DND-41 (cell line): ENCODE results near the gene SLC44A3.

Experiments
- ATAC-seq: fragments of 200-7000 bp; cut with Tn5 transposase; 3 replicates; pipeline ENCODE4 v1.9.1; 2021; ENCODE audit warnings: low read depth; ENCODE audit not compliant: insufficient read depth
- DNase-seq: peaks from one replicate; pipeline ENCODE4 v3.0.0-alpha.2; 2020
- H2AFZ ChIP-seq: 2 replicates; pipeline ENCODE4 v1.6.0; 2012; ENCODE audit warnings: low read depth, low read length
- H3K27ac ChIP-seq: 2 replicates; pipeline ENCODE4 v1.5.1; 2012; ENCODE audit warnings: low read length, inconsistent platforms
- H3K27me3 ChIP-seq: fragments of 200-600 bp; sonication (generic); 2 replicates; pipeline ENCODE4 v1.6.0; 2012; ENCODE audit warnings: low read length, mild to moderate bottlenecking, inconsistent platforms; ENCODE audit not compliant: insufficient read depth, poor library complexity
- H3K36me3 ChIP-seq: 2 replicates; pipeline ENCODE4 v1.5.1; 2012; ENCODE audit warnings: low read length, inconsistent platforms; ENCODE audit not compliant: insufficient read depth
- H3K4me1 ChIP-seq: 2 replicates; pipeline ENCODE4 v1.5.1; 2012; ENCODE audit warnings: mild to moderate bottlenecking, low read length; ENCODE audit not compliant: insufficient read depth
- H3K4me2 ChIP-seq: 2 replicates; pipeline ENCODE4 v1.6.0; 2012; ENCODE audit warnings: mild to moderate bottlenecking, moderate library complexity, low read length, inconsistent platforms; ENCODE audit not compliant: insufficient read depth
- H3K4me3 ChIP-seq, 2 experiments: fragments of 200-600 bp in 1 of 2; shearing (Covaris generic) in 1 of 2; 2 replicates each; pipeline ENCODE4 v1.5.1; 2012 to 2016; ENCODE audit warnings: inconsistent platforms in 2 of 2, low read length in 2 of 2, mild to moderate bottlenecking in 2 of 2, low read depth in 1 of 2, moderate library complexity in 1 of 2
- H3K79me2 ChIP-seq: 2 replicates; pipeline ENCODE4 v1.6.0; 2012; ENCODE audit warnings: low read length, inconsistent platforms; ENCODE audit not compliant: insufficient read depth
- H3K9ac ChIP-seq: 2 replicates; pipeline ENCODE4 v1.6.0; 2012; ENCODE audit warnings: low read depth, mild to moderate bottlenecking, inconsistent platforms, low read length, moderate library complexity
- H3K9me3 ChIP-seq: 2 replicates; pipeline ENCODE4 v1.5.1; 2012; ENCODE audit warnings: low read length, moderate library complexity, mild to moderate bottlenecking, inconsistent platforms; ENCODE audit not compliant: insufficient read depth, severe bottlenecking
- H4K20me1 ChIP-seq: 2 replicates; pipeline ENCODE4 v1.6.0; 2012; ENCODE audit warnings: low read length; ENCODE audit not compliant: insufficient read depth
- EZH2 ChIP-seq: IDR thresholded peaks from 3 replicates; pipeline ENCODE4 v1.6.1; 2012; ENCODE audit warnings: borderline replicate concordance, low read depth, mild to moderate bottlenecking, moderate library complexity, low read length, inconsistent platforms; ENCODE audit not compliant: severe bottlenecking
- TF ChIP-seq, protein P1 (sequence below): IDR thresholded peaks from 2 replicates; pipeline ENCODE4 v1.5.1; 2012; ENCODE audit warnings: borderline replicate concordance, low read length, moderate library complexity, mild to moderate bottlenecking; ENCODE audit not compliant: poor library complexity, severe bottlenecking; ENCODE audit errors: extremely low read depth

The SLC44A3 gene

GRCh38 chr1:94899756-94900155 lies 79.6 kb downstream of the SLC44A3 start:
- DNase-seq = no peak
- H3K36me3 ChIP-seq = no peaks in the 10 kb centered on the region
- no peaks in the 10 kb centered on the region for H3K9me3 ChIP-seq

DNA sequence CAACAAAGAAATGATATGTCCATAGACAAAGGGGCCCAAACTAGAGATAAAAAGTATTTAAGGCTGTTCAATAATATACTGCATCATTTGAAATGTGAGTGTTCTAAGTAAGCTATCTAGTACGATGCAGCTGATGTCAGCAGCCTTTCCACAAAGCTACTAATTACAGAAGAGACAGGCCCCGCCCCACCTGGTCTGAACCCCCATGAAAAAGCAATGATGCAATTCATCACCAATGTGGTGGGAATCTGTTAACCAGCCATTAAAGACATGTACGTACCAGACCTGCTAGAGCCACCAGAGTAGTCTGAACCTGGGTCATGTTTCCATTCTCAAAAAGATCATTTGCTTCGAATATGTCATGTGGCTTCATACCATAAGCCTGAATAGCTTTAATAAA lies 81.7 kb downstream of the SLC44A3 start:
- no peaks in the 10 kb centered on the region for H3K79me2 ChIP-seq
- H2AFZ ChIP-seq = no peak overlapping the region
- H3K4me2 ChIP-seq = no peak overlapping the region
- H3K4me1 ChIP-seq = peaks cover 15% of the 10 kb centered on the region; the same call in 1 of the 2 replicates
- TF ChIP-seq EZH2 = no peak
- TF ChIP-seq, protein P1, sequence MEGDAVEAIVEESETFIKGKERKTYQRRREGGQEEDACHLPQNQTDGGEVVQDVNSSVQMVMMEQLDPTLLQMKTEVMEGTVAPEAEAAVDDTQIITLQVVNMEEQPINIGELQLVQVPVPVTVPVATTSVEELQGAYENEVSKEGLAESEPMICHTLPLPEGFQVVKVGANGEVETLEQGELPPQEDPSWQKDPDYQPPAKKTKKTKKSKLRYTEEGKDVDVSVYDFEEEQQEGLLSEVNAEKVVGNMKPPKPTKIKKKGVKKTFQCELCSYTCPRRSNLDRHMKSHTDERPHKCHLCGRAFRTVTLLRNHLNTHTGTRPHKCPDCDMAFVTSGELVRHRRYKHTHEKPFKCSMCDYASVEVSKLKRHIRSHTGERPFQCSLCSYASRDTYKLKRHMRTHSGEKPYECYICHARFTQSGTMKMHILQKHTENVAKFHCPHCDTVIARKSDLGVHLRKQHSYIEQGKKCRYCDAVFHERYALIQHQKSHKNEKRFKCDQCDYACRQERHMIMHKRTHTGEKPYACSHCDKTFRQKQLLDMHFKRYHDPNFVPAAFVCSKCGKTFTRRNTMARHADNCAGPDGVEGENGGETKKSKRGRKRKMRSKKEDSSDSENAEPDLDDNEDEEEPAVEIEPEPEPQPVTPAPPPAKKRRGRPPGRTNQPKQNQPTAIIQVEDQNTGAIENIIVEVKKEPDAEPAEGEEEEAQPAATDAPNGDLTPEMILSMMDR = no peak
- H3K9ac ChIP-seq = no peak overlapping the region
- ATAC-seq (no peak), DNase-seq (no peak)
- no peaks in the 10 kb centered on the region for H3K36me3 ChIP-seq
- no peak overlapping the region for H3K4me3 ChIP-seq
- H3K27ac ChIP-seq = no peak overlapping the region
- no peaks in the 10 kb centered on the region for H4K20me1 ChIP-seq
- no peaks in the 10 kb centered on the region for H3K9me3 ChIP-seq
- no peaks in the 10 kb centered on the region for H3K27me3 ChIP-seq

More at GRCh38 chr1:94899756-94900155, 79.6 kb downstream of the SLC44A3 start:
- no peak overlapping the region for H2AFZ ChIP-seq
- H3K9ac ChIP-seq = no peak overlapping the region
- H4K20me1 ChIP-seq = no peaks in the 10 kb centered on the region
- H3K4me2 ChIP-seq = no peak overlapping the region
- no peaks in the 10 kb centered on the region for H3K79me2 ChIP-seq
- no peaks in the 10 kb centered on the region for H3K27me3 ChIP-seq
- no peak for TF ChIP-seq EZH2
- TF ChIP-seq, protein P1 = no peak
- peaks cover 15% of the 10 kb centered on the region; the same call in 1 of the 2 replicates for H3K4me1 ChIP-seq
- no peak overlapping the region for H3K27ac ChIP-seq
- H3K4me3 ChIP-seq = no peak overlapping the region
- no peak for ATAC-seq

DNA sequence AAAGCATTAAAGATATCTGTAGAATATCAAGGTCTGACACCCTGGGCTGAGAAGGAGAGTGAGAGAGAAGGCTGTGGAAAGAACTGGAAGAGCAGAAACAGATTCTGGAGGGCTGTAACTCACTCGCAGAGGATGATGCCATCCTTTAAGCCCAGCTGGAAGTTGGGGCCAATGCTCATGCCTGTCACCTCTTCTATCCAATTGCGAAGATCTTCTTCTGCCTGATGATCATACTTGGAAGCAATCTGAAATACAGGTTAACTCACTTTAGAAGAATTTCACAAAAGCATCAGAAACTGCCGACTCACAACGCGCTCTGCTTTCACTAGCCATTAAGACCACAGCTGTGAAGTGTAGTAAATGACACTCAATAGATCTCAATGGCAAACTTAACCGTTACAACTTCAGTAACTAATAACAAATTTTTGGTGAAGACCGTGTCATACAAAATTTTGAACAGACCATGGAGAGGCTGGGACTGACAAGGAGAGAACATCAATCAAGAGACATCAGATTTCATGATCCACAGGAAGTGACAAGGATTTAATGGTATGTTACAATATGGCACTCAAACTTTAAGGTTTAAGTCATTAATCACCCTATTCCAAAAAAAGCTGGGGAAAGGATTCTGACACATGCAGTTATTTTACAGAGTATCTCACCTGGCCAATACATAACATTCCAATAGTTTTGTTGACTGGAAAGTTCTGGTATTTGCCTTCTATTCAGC lies 83.3 kb downstream of the SLC44A3 start:
- no peaks in the 10 kb centered on the region for H4K20me1 ChIP-seq
- no peak overlapping the region for H3K9ac ChIP-seq
- no peaks in the 10 kb centered on the region for H3K79me2 ChIP-seq
- no peak overlapping the region for H3K27ac ChIP-seq
- H3K4me3 ChIP-seq = no peak overlapping the region
- no peak for DNase-seq
- no peaks in the 10 kb centered on the region for H3K36me3 ChIP-seq
- no peak for ATAC-seq
- H2AFZ ChIP-seq = no peak overlapping the region
- H3K4me1 ChIP-seq = peaks cover 10% of the 10 kb centered on the region; the same call in 1 of the 2 replicates
- H3K4me2 ChIP-seq = no peak overlapping the region
- no peaks in the 10 kb centered on the region for H3K9me3 ChIP-seq
- no peak for TF ChIP-seq EZH2
- TF ChIP-seq, protein P1 = no peak
- H3K27me3 ChIP-seq = no peaks in the 10 kb centered on the region

GRCh38 chr1:94905207-94905606 lies 85.0 kb downstream of the SLC44A3 start:
- H3K9ac ChIP-seq = no peak overlapping the region
- ATAC-seq (no peak), DNase-seq (no peak)
- H3K27me3 ChIP-seq = no peaks in the 10 kb centered on the region
- no peak overlapping the region for H3K27ac ChIP-seq
- H3K36me3 ChIP-seq = no peaks in the 10 kb centered on the region
- H3K79me2 ChIP-seq = no peaks in the 10 kb centered on the region
- TF ChIP-seq, protein P1 = no peak
- TF ChIP-seq EZH2 = no peak
- H2AFZ ChIP-seq = no peak overlapping the region
- H3K4me3 ChIP-seq = no peak overlapping the region
- no peaks in the 10 kb centered on the region for H4K20me1 ChIP-seq
- H3K4me2 ChIP-seq = no peak overlapping the region
- H3K4me1 ChIP-seq = no peaks in the 10 kb centered on the region
- H3K9me3 ChIP-seq = no peaks in the 10 kb centered on the region
